K562 (cell line): ENCODE data around the gene MLST8. TPM values are rescaled to one million over a fixed set of nuclear protein-coding genes. Genes with fewer than 3 reads are reported as not detected.

Source experiments
- ARNT ChIP-seq, 2 experiments: fragments of 450-650 bp; IDR thresholded peaks; 2 replicates each; pipeline ENCODE4 v1.6.1; 2016; ENCODE audit warnings: mild to moderate bottlenecking in 1 of 2
- CBFA2T3 ChIP-seq: fragments of 450-650 bp; IDR thresholded peaks from 2 replicates; pipeline ENCODE4 v1.6.1; 2017
- CBX8 ChIP-seq: fragments of 200-600 bp; sonication (generic); IDR thresholded peaks from 2 replicates; pipeline ENCODE4 v1.6.1; 2012; ENCODE audit warnings: borderline replicate concordance, mixed run types, low read depth, mild to moderate bottlenecking, moderate library complexity, mixed read lengths, low read length, control low read depth, inconsistent platforms; ENCODE audit not compliant: poor library complexity, severe bottlenecking; ENCODE audit errors: extremely low read depth
- DNMT1 ChIP-seq: fragments of 450-650 bp; IDR thresholded peaks from 2 replicates; pipeline ENCODE4 v1.6.1; 2016; ENCODE audit warnings: antibody characterized with exemption, mild to moderate bottlenecking
- ESRRA ChIP-seq: fragments of 450-650 bp; IDR thresholded peaks from 2 replicates; pipeline ENCODE4 v1.6.1; 2014; ENCODE audit warnings: low read depth, mild to moderate bottlenecking, moderate library complexity, borderline replicate concordance
- HDAC6 ChIP-seq: IDR thresholded peaks from 2 replicates; pipeline ENCODE4 v1.6.1; 2012; ENCODE audit warnings: low read depth, mild to moderate bottlenecking, control low read depth, inconsistent platforms, low read length, moderate library complexity
- NR1H2 ChIP-seq: sonication (generic); formaldehyde crosslinking; IDR thresholded peaks from 2 replicates; pipeline ENCODE4 v1.4.0; 2020; ENCODE audit warnings: mild to moderate bottlenecking, missing genetic modification reagents
- POLR2A ChIP-seq: fragments of 450-650 bp; conservative IDR thresholded peaks from 2 replicates; pipeline ENCODE4 v1.6.1; 2016
- POLR2H ChIP-seq: IDR thresholded peaks from 2 replicates; pipeline ENCODE4 v1.6.1; 2016; ENCODE audit warnings: missing genetic modification characterization, low read depth, mild to moderate bottlenecking, control low read depth, missing compliant biosample characterization, moderate library complexity
- PRMT5 ChIP-seq: sonication (generic); formaldehyde crosslinking; IDR thresholded peaks from 2 replicates; pipeline ENCODE4 v1.5.0; 2020; ENCODE audit warnings: missing genetic modification reagents
- RBM17 ChIP-seq: fragments of 200-400 bp; formaldehyde crosslinking; IDR thresholded peaks from 2 replicates; pipeline ENCODE4 v1.6.1; 2017; ENCODE audit warnings: low read depth, mild to moderate bottlenecking, low read length, borderline replicate concordance
- SIN3B ChIP-seq: fragments of 450-650 bp; IDR thresholded peaks from 2 replicates; pipeline ENCODE4 v1.6.1; 2017; ENCODE audit warnings: low read depth, mild to moderate bottlenecking, moderate library complexity
- SMAD2 ChIP-seq: fragments of 150-350 bp; IDR thresholded peaks from 2 replicates; pipeline ENCODE4 v1.6.1; 2014; ENCODE audit warnings: low read depth, mild to moderate bottlenecking, low read length
- SMC3 ChIP-seq: conservative IDR thresholded peaks from 2 replicates; pipeline ENCODE4 v1.6.1; 2011; ENCODE audit warnings: low read depth, low read length, improper control_type of control experiment; ENCODE audit not compliant: insufficient read depth
- TSC22D4 ChIP-seq: fragments of 450-650 bp; IDR thresholded peaks from 2 replicates; pipeline ENCODE4 v1.6.1; 2016; ENCODE audit warnings: missing genetic modification characterization, missing biosample characterization, control low read depth
- YBX1 ChIP-seq: fragments of 450-650 bp; IDR thresholded peaks from 2 replicates; pipeline ENCODE4 v1.7.1; 2016; ENCODE audit warnings: mild to moderate bottlenecking
- ZBTB8A ChIP-seq: fragments of 450-650 bp; IDR thresholded peaks from 2 replicates; pipeline ENCODE4 v1.6.1; 2018; ENCODE audit warnings: mild to moderate bottlenecking, moderate library complexity; ENCODE audit not compliant: partially characterized antibody
- ZNF146 ChIP-seq: IDR thresholded peaks from one replicate; pipeline ENCODE4 v1.6.1; 2018; ENCODE audit warnings: missing compliant biosample characterization; ENCODE audit not compliant: unreplicated experiment
- ZNF316 ChIP-seq: fragments of 450-650 bp; IDR thresholded peaks from 2 replicates; pipeline ENCODE4 v1.6.1; 2016
- ZNF431 ChIP-seq: sonication (generic); formaldehyde crosslinking; IDR thresholded peaks from 2 replicates; pipeline ENCODE4 v1.8.0; 2022; ENCODE audit warnings: mild to moderate bottlenecking, missing genetic modification reagents
- ZNF584 ChIP-seq: fragments of 200-800 bp; sonication (Bioruptor generic); IDR thresholded peaks from 2 replicates; pipeline ENCODE4 v1.6.1; 2016; ENCODE audit warnings: low read depth, mild to moderate bottlenecking, missing genetic modification characterization, missing compliant biosample characterization
- ZNF79 ChIP-seq: fragments of 250-450 bp; sonication (Bioruptor Pico); IDR thresholded peaks from 2 replicates; pipeline ENCODE4 v1.4.0; 2020; ENCODE audit warnings: low read depth, mild to moderate bottlenecking, moderate library complexity
- polyA plus RNA-seq, 8 experiments: library from polyadenylated mRNA; depleted of rRNA in 4 of 8; stranded (reverse) in 5 of 8; unstranded in 3 of 8; fragments of >200 nt; fragmentation: Nextera tagmentation in 2 of 8; fragmentation: Illumina TruSeq in 1 of 8; extraction: Ambion mirVana in 2 of 8; extraction: Trizol in 1 of 8; gene quantifications; 2 replicates each; pipeline versions ENCODE4 v1.2.1 to v1.2.3, GENCODE V29; 2011 to 2014; ENCODE audit warnings: inconsistent platforms in 1 of 8, missing spikeins in 1 of 8
- total RNA-seq, 7 experiments: library from RNA; depleted of rRNA in 6 of 7; stranded (reverse); fragments of >200 nt in 6 of 7; fragmentation: Illumina TruSeq in 2 of 7; extraction: Trizol in 2 of 7; gene quantifications; 2 replicates each; pipeline versions ENCODE4 v1.2.1 to v1.2.3, GENCODE V29; 2011 to 2021; ENCODE audit warnings: low replicate concordance in 1 of 7
- TF ChIP-seq, protein P1 (sequence below): sonication (generic); formaldehyde crosslinking; IDR thresholded peaks from 2 replicates; pipeline ENCODE4 v1.8.1; 2023; ENCODE audit warnings: mild to moderate bottlenecking, missing genetic modification reagents
- TF ChIP-seq, protein P2 (sequence below): sonication (generic); formaldehyde crosslinking; IDR thresholded peaks from 2 replicates; pipeline ENCODE4 v1.9.0; 2022; ENCODE audit warnings: mild to moderate bottlenecking, missing genetic modification reagents
- TF ChIP-seq, protein P3 (sequence below): fragments of 450-650 bp; IDR thresholded peaks from 2 replicates; pipeline ENCODE4 v1.6.1; 2016; ENCODE audit warnings: missing biosample characterization, missing genetic modification characterization

Gene MLST8
- total and polyA plus RNA-seq, 9 of the 15 experiments (the other 6 are each of a cell fraction or from before 2014, with no cell fraction given), result 1.5 to 116 (median 43.3) TPM

DNA sequence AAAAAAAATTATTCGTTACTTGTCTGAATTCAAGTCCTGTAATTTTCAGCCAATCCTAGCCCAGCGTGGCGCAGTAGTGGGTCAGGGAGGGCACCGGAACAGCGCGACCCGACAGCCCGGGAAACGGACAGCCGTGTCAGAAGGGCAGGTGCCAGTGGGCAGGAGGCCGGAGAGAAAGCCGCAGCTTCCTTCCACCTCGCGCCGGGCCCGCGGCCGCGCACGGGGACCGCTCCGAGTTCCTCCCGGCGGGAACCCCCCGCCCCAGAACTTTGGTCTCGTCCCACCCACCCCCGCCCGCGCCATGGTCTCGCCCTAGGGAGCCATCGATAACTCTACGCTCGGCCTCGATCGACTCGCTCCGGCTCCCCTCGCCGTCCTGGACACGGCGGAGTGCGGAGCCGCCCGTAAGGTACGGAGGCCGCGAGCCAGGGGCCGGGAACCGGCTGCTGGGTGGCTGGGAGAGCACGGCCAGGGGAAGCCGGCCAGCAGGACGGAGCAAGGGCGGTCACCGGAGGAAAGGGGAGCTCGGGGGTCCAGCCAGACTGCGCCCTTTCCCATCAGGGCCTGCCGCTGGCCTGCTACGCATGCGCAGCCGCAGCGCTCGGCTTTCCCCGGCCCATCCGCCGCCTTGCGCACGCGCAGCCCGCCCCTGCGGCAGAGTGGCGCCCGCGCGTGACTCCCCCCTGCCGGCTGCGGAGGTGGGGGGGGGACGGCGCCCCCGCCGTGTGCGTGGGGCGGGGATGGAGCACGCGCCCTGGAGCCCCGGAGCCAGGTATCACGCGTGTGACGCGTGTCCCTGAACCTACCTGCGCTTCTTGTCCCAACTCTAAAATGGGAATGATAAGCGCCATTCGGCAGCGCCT is at the start of gene MLST8 (continued):
- no peak for TF ChIP-seq SMC3
- TF ChIP-seq, protein P1, sequence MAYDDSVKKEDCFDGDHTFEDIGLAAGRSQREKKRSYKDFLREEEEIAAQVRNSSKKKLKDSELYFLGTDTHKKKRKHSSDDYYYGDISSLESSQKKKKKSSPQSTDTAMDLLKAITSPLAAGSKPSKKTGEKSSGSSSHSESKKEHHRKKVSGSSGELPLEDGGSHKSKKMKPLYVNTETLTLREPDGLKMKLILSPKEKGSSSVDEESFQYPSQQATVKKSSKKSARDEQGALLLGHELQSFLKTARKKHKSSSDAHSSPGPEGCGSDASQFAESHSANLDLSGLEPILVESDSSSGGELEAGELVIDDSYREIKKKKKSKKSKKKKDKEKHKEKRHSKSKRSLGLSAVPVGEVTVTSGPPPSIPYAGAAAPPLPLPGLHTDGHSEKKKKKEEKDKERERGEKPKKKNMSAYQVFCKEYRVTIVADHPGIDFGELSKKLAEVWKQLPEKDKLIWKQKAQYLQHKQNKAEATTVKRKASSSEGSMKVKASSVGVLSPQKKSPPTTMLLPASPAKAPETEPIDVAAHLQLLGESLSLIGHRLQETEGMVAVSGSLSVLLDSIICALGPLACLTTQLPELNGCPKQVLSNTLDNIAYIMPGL (CRISPR knock-in tag), result peak; percentile 74; the same call in 1 of the 2 replicates
- TF ChIP-seq PRMT5, result no peak
- peak; percentile 82; the same call in 1 of the 2 replicates for TF ChIP-seq NR1H2
- TF ChIP-seq ESRRA, result peak; percentile 50; the same call in 1 of the 2 replicates
- TF ChIP-seq ARNT (IDR thresholded peaks at IDR 0.05), result no peak
- no peak for TF ChIP-seq ZNF146 (CRISPR knock-in tag)
- no peak for TF ChIP-seq CBX8
- TF ChIP-seq, protein P2, sequence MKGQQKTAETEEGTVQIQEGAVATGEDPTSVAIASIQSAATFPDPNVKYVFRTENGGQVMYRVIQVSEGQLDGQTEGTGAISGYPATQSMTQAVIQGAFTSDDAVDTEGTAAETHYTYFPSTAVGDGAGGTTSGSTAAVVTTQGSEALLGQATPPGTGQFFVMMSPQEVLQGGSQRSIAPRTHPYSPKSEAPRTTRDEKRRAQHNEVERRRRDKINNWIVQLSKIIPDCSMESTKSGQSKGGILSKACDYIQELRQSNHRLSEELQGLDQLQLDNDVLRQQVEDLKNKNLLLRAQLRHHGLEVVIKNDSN, result peak; percentile 48; the same call in 1 of the 2 replicates
- TF ChIP-seq, protein P3, sequence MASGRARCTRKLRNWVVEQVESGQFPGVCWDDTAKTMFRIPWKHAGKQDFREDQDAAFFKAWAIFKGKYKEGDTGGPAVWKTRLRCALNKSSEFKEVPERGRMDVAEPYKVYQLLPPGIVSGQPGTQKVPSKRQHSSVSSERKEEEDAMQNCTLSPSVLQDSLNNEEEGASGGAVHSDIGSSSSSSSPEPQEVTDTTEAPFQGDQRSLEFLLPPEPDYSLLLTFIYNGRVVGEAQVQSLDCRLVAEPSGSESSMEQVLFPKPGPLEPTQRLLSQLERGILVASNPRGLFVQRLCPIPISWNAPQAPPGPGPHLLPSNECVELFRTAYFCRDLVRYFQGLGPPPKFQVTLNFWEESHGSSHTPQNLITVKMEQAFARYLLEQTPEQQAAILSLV (tag), result no peak
- no peak for TF ChIP-seq CBFA2T3
- no peak for TF ChIP-seq ZBTB8A
- TF ChIP-seq POLR2H (tag), result no peak
- no peak for TF ChIP-seq ZNF431 (CRISPR knock-in tag)
- no peak for TF ChIP-seq DNMT1
- TF ChIP-seq RBM17, result no peak
- TF ChIP-seq ZNF316, result no peak
- TF ChIP-seq HDAC6, result no peak
- peak; percentile 93 for TF ChIP-seq POLR2A
- TF ChIP-seq TSC22D4 (tag), result no peak
- peak; percentile 89 for TF ChIP-seq SIN3B
- TF ChIP-seq YBX1, result no peak
- TF ChIP-seq ZNF79 (CRISPR knock-in tag), result no peak
- TF ChIP-seq ZNF584 (CRISPR knock-in tag), result no peak
- TF ChIP-seq SMAD2, result no peak
